Stimulated activated CD4-positive, alpha-beta T cell treated with anti-CD3 and anti-CD28 coated beads, Interleukin-1b, Interleukin-23, amount 100 ng/mL, for 1 hour (primary cell): Measurements from ENCODE around the gene JPT2.

Source experiments
- DNase-seq, 2 donors: peaks; one replicate each; pipeline ENCODE4 v3.0.0-alpha.2; 2020; ENCODE audit warnings: low read depth in 2 of 2

The JPT2 gene, protein sequence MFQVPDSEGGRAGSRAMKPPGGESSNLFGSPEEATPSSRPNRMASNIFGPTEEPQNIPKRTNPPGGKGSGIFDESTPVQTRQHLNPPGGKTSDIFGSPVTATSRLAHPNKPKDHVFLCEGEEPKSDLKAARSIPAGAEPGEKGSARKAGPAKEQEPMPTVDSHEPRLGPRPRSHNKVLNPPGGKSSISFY

DNA sequence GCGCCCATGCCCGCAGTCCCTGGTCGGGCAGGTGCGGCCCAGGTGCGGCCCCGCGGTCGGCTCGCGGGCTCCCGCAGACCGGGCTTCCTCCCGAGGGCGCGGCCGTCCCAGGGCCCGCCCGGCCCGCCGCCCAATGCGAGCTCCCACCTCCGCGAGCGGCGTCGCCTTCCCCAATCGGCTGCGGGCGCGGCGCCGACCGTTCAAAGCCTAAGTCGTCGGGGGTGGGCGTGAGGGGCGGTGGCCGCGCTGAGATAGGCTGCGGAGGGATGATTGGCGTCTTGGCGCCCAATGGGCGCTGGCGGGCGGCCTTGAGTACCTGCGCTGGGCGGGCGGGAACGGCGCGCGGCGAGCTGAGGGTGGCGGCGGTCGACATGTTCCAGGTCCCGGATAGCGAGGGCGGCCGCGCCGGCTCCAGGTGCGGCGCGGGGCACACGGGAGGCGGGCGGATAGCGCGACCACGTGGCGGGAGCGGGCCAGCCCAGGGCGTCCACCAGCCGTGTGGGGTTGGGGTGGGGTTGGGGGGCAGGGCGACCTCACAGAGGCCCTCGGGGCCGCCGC, at the start of gene JPT2:
JPT2 (plus strand) TSS at position 338 of the 558 bp plus-strand sequence; CDS start at position 372, 34 bp downstream.
- peak; percentile 88 to 93 for DNase-seq

DNA sequence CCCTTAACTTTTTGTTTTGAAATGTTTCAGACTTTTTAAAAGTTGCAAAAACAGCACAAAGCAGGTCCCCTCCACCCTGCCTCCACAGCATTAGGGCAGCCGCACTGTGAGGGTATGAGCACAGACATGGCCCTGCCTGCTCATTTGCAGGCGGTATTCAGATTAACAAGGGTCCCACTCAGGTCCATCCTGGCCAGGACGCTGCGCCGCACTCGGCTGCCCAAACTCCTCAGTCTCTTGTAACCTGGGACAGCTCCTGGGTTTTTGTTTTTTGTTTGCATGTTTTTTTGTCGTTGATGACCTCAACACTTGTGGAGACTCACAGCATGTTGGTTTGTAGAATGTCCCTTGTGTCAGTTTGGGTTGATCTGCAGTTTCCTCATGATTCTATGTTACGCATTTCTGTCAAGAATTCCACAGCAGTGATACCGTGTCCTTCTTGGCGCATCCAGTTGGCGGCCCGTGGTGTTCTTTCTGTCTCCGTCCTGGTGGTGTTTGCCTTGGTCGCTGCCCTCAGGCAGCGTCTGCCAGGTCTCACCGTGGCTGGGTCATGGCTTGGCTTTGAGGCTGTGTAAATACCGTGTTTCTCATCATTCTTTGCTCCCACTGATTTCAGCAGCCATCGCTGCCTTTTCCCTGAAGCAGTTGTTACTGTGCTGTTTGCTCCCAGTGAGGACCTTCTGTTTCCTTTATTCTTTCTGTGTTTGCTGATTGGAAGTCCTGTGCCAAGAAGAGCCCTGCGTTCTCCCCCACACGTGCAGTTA, 47.4 kb upstream of the JPT2 start:
- DNase-seq, result no peak

DNA sequence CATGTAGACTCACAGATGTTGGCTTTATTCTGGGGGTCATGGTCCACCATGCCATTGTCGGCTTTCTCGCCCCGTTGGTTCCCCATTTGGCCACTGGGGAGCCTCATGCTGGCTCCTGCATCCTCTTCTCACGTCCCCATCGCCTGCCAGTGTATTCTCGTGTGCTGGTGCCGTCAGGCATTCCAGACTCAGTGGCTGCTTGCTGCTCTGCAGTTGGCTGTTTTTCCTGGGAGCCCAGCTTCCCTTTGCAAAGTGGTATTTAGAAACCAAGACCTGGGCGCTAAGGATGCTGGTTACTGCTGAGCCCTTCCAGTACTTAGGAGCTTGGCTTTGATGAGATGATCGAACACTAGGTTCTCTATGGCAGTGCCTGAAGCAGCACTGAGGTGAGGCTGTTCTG, 46.8 kb upstream of the JPT2 start:
- DNase-seq, result no peak

DNA sequence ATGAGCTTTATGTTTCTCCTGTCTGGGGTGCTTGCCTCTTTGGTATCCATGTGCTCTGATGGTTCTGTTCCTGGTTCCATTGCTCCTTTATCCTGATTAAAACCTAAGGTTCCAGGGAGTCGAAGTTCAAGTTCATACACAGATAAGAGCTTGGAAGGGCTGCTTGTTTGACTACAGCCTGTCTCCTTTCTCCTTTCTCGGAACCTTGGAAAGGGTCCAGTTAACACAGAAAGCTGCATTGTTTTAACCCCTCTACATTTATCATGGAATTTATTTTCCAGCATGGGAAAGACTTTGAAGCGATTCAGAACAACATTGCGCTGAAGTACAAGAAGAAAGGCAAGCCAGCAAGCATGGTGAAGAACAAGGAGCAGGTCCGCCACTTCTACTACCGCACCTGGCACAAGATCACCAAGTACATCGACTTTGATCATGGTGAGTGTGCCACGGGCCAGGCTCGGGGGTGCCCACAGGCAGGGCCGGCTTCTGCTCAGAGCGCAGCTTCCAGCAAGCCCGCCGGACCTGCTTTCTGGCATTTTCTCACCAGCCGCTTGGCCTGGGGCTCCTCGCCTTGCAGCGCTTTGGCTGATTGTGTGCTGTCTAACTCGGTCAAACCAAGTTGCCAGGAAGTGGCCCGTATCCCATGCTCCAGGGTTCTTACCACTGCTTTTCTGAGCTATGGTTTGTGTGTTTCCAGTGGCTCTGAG, 46.0 kb upstream of the JPT2 start:
- no peak for DNase-seq

DNA sequence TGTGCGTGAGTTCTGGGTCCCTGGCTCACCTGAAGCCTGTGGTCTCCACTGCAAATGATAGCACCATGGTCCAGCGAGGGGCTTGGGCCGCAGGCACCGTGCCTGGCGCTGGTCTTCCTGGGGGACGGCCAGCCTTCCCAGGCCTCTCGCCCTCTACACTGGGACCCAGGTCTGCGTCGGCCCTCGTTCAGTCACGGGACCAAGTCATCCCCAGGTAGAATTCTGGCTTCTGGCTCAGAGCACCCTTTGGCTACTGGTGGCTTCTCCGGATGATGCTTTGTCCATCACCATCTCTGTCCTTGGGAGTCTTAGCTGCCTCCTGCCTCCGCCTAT, 45.5 kb upstream of the JPT2 start:
- no peak for DNase-seq

DNA sequence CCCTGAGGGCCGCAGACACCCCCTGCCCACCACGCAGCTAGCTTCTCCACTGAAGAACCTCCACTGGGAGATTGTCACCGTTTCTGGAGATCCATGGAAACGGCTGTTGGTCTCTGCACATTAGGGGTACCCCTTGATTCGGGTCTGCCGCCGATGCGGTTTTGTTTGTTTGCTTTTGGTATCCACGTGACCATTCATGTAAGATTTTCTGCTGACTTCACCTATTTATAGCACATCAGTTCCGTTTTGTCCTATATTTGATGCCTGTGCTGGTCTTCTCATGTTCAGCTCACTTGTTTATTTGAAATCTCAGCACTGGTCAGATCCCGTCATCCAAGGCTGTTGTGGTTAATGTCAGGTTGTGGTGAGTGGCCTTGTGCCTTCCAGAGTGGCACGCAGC, 44.8 kb upstream of the JPT2 start:
- DNase-seq, result no peak

DNA sequence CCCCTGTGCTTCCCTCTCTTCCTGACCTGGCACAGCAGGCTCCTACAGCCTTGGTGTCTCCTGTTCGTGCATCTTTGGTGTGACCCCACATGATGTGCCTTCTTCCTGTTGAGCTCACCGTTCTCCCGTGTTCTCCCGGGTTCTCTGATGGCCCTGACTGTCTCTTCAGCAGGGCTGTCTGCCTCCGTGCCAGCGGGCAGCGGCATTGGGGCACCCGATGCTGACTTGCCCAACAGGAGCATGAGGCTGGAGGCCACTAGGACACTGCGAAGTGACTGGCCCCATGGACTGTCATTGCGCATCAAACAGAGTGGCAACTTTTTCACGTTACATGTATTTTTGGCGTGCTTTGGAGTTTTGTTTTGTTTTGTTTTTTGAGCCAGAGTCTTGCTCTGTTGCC, 43.5 kb upstream of the JPT2 start:
- DNase-seq, result no peak

DNA sequence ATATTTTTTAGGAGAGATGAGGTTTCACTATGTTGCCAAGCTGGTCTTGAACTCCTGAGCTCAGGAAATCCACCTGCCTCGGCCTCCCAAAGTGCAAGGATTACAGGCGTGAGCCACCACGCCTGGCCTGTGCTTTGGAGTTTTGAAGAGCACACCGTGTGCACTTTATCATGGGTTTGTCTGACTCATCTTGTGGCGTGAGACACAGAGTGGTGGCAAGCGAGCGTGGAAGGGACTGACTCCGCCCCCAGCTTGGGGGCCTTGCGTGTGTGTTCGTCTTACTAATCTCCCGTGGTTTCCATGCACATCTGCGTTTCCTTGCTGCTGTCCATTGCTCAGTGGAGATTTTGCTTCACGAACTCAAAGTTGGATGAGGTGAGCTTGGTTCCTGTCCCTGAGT, 43.0 kb upstream of the JPT2 start:
- no peak for DNase-seq

DNA sequence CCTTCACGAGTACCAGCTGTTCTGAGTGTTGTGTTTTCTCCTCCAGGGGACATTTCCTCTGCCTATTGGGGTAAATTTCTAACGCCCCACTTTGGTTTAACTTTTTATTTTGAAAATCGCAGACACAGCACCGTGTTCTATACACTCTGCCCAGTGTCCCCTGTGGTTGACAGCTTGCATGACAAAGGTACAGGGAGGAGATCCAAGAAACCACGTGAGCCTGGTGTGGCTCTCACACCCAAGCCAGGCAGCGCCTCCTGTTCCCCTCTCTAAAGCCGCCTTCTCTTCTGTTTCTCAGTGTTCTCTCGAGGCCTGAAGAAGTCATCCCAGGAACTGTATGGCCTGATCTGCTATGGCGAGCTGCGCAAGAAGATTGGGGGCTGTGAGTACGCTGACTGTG, 40.6 kb upstream of the JPT2 start:
- no peak for DNase-seq

DNA sequence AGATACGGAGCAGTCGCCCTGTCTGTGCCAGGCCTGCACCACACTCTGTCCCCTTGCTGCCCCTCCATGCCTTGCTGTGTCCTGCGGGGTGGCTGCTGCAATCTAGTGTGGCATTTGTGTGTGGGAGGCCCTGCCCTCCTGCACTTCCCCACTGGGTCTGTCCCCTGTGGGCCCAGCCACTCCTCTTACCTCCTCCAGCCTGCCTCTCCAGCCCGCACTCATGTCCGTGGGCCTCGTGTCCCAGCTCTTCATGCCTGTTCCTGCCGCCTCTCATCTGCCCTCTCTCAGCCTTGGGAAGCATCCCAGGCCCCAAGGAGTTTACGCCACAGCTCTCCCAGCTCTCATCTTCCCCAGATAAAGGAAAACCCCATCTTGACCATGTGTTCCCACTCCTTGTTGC, 39.3 kb upstream of the JPT2 start:
- DNase-seq, result no peak

DNA sequence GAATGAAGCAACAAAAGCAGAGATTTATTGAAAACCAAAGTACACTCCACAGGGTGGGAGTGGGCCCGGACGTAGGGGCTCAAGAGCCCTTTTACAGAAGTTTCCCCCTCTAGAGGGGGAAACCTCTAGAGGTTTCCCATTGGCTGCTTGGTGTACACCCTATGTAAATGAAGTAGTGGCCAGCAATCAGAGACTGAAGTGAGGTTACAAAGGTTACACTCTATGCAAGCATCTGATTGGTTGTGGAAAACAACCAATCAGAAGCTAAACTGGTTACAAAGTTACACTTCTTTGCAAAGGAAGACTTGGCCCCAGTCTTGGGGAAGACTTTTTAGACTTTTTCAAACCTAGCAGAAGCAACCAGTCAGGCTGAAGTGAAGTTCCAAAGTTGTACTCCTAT, 38.8 kb upstream of the JPT2 start:
- DNase-seq, result no peak

DNA sequence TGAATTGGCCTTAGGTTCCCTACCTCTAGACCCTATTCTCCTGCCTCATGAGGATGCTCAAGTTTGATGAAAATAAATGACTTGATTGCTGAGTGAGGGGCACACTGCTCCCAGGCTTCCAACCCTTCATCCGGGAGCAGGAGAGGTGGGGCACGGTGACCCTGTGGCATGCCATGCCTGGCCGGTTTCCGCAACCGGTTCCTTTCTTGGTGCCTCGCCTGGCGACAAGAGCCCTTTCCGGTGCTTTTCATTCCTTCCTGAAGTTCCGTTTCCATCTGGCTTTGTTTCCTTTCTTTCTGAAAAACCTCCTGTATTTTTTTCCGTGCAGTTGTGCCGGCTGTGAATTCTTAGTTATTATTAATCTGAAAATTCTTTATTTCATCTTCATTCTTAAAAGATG, 38.2 kb upstream of the JPT2 start:
- DNase-seq, result no peak

DNA sequence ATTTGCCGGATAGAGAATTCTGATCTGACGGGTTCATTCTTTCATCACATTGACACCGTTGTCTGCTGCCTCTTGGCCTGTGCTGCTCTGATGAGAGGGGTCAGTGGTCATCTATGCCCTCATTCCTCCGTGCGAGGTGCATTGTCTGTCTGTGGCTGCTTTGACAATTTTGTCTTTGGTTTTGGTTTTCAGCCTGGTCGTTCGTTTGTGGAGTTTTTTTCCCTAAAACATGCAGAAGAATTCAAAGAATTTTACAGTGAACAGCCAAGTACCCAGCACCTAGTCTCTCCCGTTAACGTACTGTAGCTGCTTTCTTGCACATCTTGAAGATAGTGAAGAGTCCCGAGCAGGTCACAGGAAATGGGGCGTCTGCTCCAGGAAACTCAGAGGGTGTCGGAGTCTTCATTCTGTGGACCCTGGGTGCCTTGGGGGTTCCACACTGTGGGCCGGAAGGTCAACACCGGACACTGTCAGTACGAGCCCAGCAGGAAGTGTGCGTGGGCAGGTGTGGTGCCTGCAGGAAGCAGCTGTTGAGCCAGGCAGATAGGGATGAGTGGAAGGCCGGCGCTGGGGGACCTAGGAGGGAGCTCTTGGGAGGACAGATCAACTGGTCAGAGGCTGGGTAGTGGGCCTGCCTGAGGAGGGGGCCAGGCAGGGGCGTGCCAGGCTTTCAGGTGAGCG, 37.7 kb upstream of the JPT2 start:
- DNase-seq, result no peak

DNA sequence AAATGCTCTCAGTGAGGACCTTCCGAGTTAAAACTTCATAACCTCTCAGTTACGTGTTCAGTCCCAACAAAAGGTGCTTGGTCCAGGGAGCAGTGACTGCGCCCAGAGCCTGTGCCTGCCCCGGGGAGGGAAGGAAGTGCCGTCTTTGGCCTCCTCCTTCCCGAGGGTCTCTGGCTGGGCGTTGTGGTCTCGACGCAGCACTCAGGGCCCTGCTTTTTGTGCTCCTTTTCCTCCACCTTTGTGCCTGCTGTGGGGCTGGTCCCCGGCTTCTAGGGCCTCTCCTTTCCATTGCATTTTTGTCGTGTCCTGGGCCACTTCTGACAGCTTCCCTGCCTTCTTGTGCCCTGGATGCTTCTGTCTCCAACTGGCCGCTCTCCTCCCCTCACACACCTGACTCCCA, 36.8 kb upstream of the JPT2 start:
- no peak for DNase-seq

DNA sequence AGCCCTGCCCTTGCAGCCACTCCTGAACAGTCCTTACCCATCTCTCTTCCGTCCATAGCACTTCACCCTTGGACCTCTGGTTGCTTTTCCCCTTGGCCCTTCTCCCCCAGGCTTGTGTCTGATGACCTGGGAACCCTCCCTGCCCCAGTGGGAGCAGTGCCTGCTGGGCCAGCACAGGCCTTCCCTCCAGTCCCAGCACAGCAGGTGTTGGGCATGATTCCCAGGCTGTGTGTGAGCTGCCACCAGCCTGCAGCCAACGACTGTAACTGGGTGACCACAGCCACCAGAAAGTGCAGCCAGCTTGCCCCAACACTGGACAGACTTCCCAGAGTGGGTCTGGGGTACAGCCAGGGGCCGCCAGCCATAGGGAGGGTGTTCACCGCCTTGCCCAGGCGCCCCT, 35.9 kb upstream of the JPT2 start:
- DNase-seq, result no peak

DNA sequence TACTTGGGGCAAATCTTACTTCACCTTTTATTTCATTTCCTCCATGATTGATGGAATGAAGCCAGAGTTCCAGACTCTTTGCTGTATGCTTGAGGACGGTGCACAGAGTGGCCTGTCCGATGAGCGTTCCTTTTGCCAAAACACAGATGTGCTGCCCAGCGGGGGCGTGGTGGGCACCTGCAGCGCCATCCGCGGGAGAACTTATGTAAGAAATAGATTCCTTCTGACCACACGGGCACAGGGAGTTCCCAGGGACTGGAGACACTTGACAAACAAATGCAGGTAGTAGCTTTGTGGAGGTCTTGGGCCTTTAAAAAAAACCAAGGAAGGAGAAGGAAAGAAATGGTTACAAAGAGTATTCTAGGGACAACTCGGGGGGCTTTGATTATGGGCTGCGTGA, 35.3 kb upstream of the JPT2 start:
- no peak for DNase-seq

DNA sequence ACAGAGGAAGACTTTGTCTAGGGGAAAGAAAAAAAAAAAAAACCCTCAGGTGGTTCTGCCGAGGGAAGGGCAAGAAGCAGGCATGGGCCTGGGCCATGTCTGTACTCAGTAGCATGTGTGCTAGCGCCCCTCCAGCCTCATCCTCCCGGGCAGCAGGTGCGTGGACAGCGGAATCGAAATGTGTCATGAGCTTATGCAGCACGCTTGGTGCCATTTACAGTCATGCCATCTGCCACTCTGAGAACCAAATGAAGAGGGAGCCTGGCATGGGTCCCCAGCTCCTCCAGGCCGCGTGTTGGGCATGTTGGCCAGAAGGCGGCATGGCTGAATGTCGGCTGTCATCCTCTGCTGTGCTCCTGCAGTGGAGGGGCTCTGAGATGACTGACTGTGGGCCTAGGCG, 34.6 kb upstream of the JPT2 start:
- no peak for DNase-seq

DNA sequence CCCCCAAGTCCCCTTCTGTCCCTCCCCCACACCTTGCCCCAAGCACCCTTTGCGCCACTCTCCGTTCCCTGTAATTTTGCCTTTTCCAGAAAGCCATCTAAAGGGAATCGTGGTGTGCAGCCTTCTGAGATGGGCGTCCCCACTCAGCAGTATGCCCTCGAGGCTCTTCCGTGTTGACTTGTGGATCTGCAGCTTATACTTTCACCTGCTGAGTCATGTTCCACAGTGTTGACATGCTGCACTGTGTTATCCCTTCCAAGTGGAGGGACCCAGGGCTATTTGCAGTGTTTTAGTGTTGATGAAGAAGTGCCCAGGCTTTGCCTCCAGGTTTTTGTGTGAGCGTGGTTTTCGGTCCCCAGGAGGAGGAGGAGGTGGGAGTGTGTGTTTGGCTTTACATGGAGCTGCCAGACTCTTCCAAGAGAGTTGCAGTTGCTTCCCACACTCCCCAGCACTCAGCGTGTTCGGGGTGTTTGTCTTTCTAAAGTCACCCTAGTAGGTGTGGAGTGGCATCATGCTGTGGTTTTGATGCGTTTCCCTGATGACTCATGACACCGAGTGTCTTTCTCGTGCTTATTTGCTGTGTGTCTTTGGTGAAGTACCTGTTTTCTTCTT, 32.1 kb upstream of the JPT2 start:
- no peak for DNase-seq

DNA sequence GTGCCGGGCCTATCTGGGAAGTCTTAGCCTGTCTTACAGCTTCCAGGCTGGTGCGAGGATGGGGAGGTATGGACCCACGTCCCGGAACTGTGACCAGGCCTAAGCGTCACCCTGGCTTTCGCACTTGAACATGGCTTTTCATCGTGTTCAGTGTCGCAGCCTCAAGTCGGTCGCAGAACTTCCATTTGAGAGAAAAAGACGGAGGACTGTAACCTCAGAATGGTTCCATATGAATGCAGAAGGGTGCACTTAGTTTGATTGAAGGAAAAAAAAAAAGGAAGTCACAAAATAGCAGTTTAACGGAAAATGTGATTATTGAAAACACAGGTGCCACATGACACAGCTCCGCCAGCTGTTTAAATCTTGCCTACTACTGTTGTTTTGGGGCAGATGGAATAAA, 30.2 kb upstream of the JPT2 start:
- DNase-seq, result no peak

DNA sequence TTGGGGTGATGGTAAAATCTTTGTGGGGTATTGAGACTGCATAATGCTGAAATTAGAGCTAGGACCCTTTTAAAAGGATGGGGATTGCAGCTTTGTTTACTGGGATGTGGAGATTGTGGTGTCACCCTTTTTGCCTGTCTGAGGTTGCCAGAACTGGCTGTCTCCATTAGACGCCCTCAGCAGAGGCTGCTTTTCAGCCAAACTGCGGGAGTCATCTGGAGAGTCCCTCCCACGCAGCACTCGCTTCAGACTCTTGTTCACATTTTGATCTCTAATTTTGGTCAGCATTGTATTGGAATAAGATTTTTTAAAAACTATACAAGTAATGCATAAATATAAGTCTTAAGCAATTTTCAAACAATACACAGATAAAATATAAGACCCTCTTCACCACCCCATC, 27.9 kb upstream of the JPT2 start:
- no peak for DNase-seq

DNA sequence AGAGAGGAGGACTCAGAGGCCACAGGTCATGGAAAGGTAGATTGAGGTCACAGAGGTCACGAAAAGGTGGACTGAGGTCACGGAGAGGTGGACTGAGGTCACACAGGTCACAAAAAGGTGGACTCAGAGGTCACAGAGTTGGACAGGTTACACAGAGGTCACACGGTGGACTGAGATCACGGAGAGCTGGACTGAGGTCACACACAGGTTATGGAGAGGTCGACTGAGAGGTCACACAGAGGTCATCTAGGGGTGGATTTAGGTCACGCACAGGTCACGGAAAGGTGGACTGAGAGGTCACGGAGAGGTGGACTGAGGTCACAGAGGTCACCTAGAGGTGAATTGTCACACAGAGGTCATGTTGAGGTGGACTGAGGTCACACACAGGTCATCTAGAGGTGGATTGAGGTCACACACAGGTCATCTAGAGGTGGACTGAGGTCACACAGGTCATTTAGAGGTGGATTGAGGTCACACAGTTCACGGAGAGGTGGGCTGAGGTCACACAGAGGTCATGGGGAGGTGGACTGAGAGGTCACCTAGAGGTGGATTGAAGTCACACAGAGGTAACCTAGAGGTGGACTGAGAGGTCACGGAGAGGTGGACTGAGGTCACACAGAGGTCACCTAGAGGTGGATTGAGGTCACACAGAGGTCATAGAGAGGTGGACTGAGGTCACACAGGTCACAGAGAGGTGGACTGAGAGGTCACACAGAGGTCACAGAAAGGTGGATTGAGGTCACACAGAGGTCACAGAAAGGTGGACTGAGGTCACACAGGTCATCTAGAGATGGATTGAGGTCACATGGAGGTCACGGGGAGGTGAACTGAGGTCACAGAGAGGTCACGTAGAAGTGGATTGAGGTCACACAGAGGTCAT, 26.7 kb upstream of the JPT2 start:
- DNase-seq, result no peak
